Activated T-cell treated with anti-CD3 and anti-CD28 coated beads, Interleukin-2, amount 50 U/mL, for 4 hours (primary cell): ENCODE data around the gene CASP9. TPM values are rescaled to one million over a fixed set of nuclear protein-coding genes. Genes with fewer than 3 reads are reported as not detected.
A peak's percentile ranks its signal among the peaks of the same experiment; 100 is the strongest.
"Not testable (repeated sequence)": the region's sequence is repeated elsewhere in the genome, so short reads cannot be mapped to it uniquely, and the experiment has no call there.

Experiments
- ATAC-seq, 2 donors: fragments of 200-7000 bp; cut with Tn5 transposase; one replicate each; pipeline ENCODE4 v1.10.0; 2021
- DNase-seq: peaks from one replicate; pipeline ENCODE4 v3.0.0-alpha.2; 2020
- H3K27me3 Mint-ChIP-seq: one replicate; pipeline ENCODE4 v1.8.0; 2021; ENCODE audit warnings: low read depth, mixed read lengths
- H3K36me3 Mint-ChIP-seq: one replicate; pipeline ENCODE4 v1.8.0; 2022; ENCODE audit warnings: mixed read lengths; ENCODE audit not compliant: insufficient read depth
- H3K4me1 Mint-ChIP-seq: one replicate; pipeline ENCODE4 v1.8.0; 2021; ENCODE audit warnings: low read depth, mixed read lengths
- H3K4me3 Mint-ChIP-seq: one replicate; pipeline ENCODE4 v1.8.0; 2021; ENCODE audit warnings: mild to moderate bottlenecking, moderate library complexity, mixed read lengths
- H3K9me3 Mint-ChIP-seq: one replicate; pipeline ENCODE4 v1.8.0; 2021; ENCODE audit warnings: mixed read lengths
- total RNA-seq, 3 donors: library from RNA; stranded (reverse); gene quantifications; one replicate each; pipeline ENCODE4 v1.2.1, GENCODE V29; 2021

The CASP9 gene
- total RNA-seq, 3 donors from 2014 or later = 4.8 to 6.3 (median 6.3) TPM

DNA sequence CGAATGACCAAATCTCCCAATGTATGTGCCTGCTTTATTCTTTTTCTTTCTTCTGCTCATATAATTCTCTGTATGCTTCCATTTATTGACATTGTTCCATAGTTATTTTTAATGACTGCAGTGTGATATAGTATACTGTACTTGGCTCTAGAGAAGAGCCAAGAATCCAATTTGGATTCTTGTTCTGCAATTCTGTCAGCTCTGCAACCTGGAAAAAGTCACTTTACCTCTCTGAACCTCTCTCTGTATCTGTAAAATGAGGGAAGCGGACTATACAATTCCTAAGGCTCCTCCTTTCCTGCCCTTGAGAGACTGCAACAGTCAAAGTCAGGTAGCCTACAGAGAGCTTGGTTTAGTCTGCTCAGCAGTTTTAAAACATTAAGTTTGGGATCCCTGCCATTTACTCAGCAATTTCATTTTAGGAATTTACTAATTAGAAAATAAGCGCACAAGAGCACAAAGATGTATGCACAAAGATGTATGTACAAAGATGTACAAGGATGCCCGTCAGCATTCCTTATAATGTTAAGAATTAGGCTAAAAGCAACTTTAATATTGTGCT lies 17.3 kb upstream of the CASP9 start:
- Mint-ChIP-seq H3K27me3 (no peaks in the 10 kb centered on the region), H3K4me3 (no peak overlapping the region), H3K4me1 (no peaks in the 10 kb centered on the region), H3K36me3 (peaks cover 38% of the 10 kb centered on the region), H3K9me3 (no peaks in the 10 kb centered on the region)
- DNase-seq = no peak
- ATAC-seq = no peak

- no peak for DNase-seq
- H3K27me3 Mint-ChIP-seq = no peaks in the 10 kb centered on the region
- H3K4me3 Mint-ChIP-seq = no peak overlapping the region
- no peaks in the 10 kb centered on the region for H3K9me3 Mint-ChIP-seq
- H3K36me3 Mint-ChIP-seq = peaks cover 31% of the 10 kb centered on the region
- H3K4me1 Mint-ChIP-seq = no peaks in the 10 kb centered on the region
- ATAC-seq = no peak
These were observed 16.2 kb upstream of the CASP9 start for GRCh38 chr1:15540186-15540585.

DNA sequence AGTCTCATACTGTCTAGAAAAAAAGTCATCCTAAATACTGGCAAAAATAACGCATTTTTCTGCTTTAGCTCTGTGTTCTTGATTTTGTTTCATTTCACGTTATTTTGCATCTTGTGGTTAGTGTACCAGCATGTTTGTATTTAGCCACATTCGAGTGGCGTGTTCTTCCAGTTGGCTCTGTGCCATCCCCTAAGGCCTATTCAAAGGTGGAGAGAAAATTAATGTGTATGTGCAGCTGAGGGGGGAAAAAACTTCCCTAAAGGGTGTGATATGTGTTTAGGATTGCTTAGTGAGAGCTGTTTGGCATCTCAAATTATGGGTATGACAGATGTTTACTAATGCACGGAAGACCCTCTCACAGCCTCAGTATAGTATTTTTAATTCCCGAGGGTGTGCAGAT lies 14.8 kb upstream of the CASP9 start:
- H3K27me3 Mint-ChIP-seq = no peaks in the 10 kb centered on the region
- peaks cover 32% of the 10 kb centered on the region for H3K36me3 Mint-ChIP-seq
- no peak overlapping the region for H3K4me3 Mint-ChIP-seq
- no peaks in the 10 kb centered on the region for H3K4me1 Mint-ChIP-seq
- H3K9me3 Mint-ChIP-seq = no peaks in the 10 kb centered on the region
- DNase-seq (no peak), ATAC-seq (no peak)

DNA sequence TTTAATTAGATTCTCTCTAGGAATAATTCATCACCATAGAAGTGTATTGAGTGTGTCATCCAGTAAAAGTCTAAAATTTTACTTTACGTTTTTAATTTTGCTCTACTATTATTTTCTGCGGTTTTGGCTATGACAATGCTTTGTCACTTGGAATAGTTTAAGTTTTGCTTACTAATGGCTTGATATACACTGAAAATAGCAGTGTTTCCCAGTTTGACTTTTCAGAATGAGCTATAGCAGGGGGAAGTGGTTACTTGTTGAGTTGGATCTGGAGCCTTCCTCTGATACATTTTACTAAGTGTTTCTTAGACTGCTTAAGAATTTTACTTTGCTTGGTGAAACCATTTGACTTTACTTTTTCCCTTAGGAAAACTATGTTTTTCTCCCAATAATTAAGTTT lies 7.7 kb upstream of the CASP9 start:
- H3K27me3 Mint-ChIP-seq = no peaks in the 10 kb centered on the region
- DNase-seq = no peak
- no peaks in the 10 kb centered on the region for H3K9me3 Mint-ChIP-seq
- ATAC-seq = no peak
- H3K36me3 Mint-ChIP-seq = peaks cover 14% of the 10 kb centered on the region
- peaks cover 29% of the 10 kb centered on the region for H3K4me1 Mint-ChIP-seq
- no peak overlapping the region for H3K4me3 Mint-ChIP-seq

- H3K9me3 Mint-ChIP-seq = no peaks in the 10 kb centered on the region
- ATAC-seq = no peak
- H3K4me3 Mint-ChIP-seq = no peak overlapping the region
- H3K4me1 Mint-ChIP-seq = peaks cover 34% of the 10 kb centered on the region
- H3K27me3 Mint-ChIP-seq = no peaks in the 10 kb centered on the region
- H3K36me3 Mint-ChIP-seq = peaks cover 10% of the 10 kb centered on the region
- DNase-seq = no peak
These were observed 7.0 kb upstream of the CASP9 start for GRCh38 chr1:15531003-15531402.

- Mint-ChIP-seq H3K4me1 (peaks cover 50% of the 10 kb centered on the region), H3K4me3 (peak within 1 kb of the TSS; percentile 81), H3K27me3 (no peaks in the 10 kb centered on the region), H3K9me3 (no peaks in the 10 kb centered on the region), H3K36me3 (peaks cover 2% of the 10 kb centered on the region)
- ATAC-seq (peak; percentile 50 to 61), DNase-seq (peak; percentile 94)
These were observed 2.7 kb upstream of the CASP9 start, which contains the start of gene DNAJC16 for GRCh38 chr1:15526490-15527339. Gene DNAJC16 (plus strand): TSS chr1:15526848. CDS start chr1:15529106, 2,258 bp downstream.

- DNase-seq = no peak
- Mint-ChIP-seq H3K36me3 (peaks cover 2% of the 10 kb centered on the region), H3K9me3 (no peaks in the 10 kb centered on the region), H3K4me3 (peak overlapping the region; percentile 81), H3K27me3 (no peaks in the 10 kb centered on the region), H3K4me1 (peaks cover 51% of the 10 kb centered on the region)
- ATAC-seq = no peak
These were observed 2.0 kb upstream of the CASP9 start for GRCh38 chr1:15526021-15526489.

DNA sequence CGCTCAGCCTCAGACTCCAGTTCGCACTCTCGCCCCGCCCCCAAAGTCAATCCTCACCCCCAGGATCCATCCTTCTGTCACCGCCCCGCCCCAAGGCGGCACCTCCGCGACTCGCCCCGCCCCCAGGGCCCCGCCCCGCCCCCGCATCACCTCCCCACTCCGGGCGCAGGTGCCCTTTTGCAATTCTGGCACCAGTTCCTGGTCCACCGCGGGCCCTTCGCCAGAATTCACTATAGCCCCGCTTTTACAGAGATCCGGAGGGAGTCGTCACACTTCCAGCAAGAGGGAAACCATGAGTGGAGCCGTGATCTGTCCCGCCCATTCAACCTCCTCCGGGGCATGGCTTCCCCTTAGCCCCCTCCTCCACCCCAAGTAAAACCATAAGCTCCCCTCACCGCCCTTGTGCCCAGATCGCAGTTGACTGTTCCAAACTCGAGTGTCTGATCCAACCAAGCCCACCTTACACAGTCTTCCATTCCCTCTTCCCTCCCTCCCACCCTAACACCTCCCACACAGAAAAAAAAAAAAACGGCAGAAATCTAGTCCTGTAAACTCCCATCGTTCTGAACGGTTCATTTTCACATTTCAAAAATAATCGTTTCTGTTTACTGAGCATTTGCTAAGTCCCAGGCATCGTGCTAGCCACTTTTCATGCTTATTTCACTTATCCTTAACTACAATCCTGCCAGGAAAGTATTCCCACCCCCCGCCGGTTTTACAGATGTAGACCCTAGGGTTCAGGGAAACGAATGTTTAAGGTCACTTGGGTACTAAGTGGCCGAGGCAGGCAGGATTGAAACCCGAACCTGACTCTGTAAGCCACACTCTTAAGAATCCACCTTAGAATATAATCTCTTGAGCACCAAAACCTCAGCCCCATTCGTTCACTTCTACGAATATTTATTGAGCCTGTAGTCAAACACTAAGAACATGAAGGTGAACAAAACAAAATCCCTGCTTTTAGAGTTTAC lies 1.3 kb upstream of the CASP9 start:
- Mint-ChIP-seq H3K4me1 (peaks cover 49% of the 10 kb centered on the region), H3K27me3 (no peaks in the 10 kb centered on the region), H3K36me3 (peaks cover 2% of the 10 kb centered on the region), H3K9me3 (no peaks in the 10 kb centered on the region), H3K4me3 (peak overlapping the region; percentile 81)
- DNase-seq (no peak), ATAC-seq (peak; percentile 68 to 72)

DNA sequence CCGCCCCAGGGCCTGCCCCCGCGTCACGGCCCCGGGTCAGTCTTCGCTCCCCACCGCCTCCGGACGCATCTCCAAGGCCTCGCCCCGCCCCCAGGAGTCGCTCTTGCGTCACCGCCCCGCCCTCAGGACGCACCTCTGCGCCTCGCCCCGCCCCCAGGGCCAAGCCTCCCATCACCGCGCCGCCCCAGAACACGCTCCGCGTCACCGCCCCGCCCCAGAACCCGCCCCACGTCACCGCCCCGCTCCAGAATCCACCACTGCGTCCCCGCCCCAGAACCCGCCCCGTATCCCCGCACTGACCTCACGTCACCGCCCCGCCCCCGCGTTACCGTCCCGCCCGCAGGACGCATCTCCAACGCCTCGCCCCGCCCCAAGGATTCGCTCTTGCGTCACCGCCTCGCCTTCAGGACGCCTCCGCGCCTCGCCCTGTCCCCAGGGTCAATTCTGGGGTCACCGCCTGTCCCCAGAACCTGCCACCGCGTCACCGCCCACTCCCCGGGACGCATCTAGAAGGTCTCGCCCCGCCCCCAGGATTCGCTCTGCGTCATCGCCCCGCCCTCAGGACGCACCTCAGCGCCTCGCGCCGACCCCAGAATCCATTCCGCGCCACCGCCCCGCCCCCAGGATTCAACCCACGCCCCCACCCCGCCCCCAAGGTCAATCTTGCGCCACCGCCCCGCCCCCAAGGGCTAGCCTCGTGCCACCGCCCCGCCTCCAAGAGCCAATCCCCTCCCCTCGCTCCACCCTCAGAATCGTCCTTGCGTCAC lies 451 bp upstream of the CASP9 start:
- Mint-ChIP-seq H3K27me3 (no peaks in the 10 kb centered on the region), H3K36me3 (peaks cover 2% of the 10 kb centered on the region), H3K4me1 (peaks cover 49% of the 10 kb centered on the region), H3K9me3 (no peaks in the 10 kb centered on the region), H3K4me3 (peak overlapping the region; percentile 81)
- DNase-seq = peak; percentile 100
- ATAC-seq = peak; percentile 57 to 62

- no peaks in the 10 kb centered on the region for H3K9me3 Mint-ChIP-seq
- H3K4me3 Mint-ChIP-seq = peak overlapping the region; percentile 81
- DNase-seq (no peak), ATAC-seq (no peak)
- H3K27me3 Mint-ChIP-seq = no peaks in the 10 kb centered on the region
- H3K4me1 Mint-ChIP-seq = peaks cover 43% of the 10 kb centered on the region
- H3K36me3 Mint-ChIP-seq = no peaks in the 10 kb centered on the region
These were observed 653 bp downstream of the CASP9 start for GRCh38 chr1:15523104-15524020.

GRCh38 chr1:15522551-15522950 lies 1.5 kb downstream of the CASP9 start:
- peaks cover 3% of the 10 kb centered on the region for H3K36me3 Mint-ChIP-seq
- no peak overlapping the region for H3K4me3 Mint-ChIP-seq
- peaks cover 36% of the 10 kb centered on the region for H3K4me1 Mint-ChIP-seq
- no peak for DNase-seq
- ATAC-seq = no peak
- H3K27me3 Mint-ChIP-seq = no peaks in the 10 kb centered on the region
- H3K9me3 Mint-ChIP-seq = no peaks in the 10 kb centered on the region

- not testable (repeated sequence) for H3K9me3 Mint-ChIP-seq, ATAC-seq, H3K27me3 Mint-ChIP-seq, DNase-seq, H3K4me3 Mint-ChIP-seq
- Mint-ChIP-seq H3K4me1 (peaks cover 32% of the 10 kb centered on the region), H3K36me3 (peaks cover 13% of the 10 kb centered on the region)
These were observed 2.7 kb downstream of the CASP9 start for GRCh38 chr1:15521206-15521906.
